GM21390 (cell line): ENCODE data around the gene NUF2.
A peak's percentile ranks its signal among the peaks of the same experiment; 100 is the strongest.
"Not testable (repeated sequence)": the region's sequence is repeated elsewhere in the genome, so short reads cannot be mapped to it uniquely, and the experiment has no call there.

Experiments
- ATAC-seq: cut with Tn5 transposase; IDR thresholded peaks from one replicate; pipeline ENCODE4 v1.9.1; 2021; ENCODE audit not compliant: unreplicated experiment

The NUF2 gene

DNA sequence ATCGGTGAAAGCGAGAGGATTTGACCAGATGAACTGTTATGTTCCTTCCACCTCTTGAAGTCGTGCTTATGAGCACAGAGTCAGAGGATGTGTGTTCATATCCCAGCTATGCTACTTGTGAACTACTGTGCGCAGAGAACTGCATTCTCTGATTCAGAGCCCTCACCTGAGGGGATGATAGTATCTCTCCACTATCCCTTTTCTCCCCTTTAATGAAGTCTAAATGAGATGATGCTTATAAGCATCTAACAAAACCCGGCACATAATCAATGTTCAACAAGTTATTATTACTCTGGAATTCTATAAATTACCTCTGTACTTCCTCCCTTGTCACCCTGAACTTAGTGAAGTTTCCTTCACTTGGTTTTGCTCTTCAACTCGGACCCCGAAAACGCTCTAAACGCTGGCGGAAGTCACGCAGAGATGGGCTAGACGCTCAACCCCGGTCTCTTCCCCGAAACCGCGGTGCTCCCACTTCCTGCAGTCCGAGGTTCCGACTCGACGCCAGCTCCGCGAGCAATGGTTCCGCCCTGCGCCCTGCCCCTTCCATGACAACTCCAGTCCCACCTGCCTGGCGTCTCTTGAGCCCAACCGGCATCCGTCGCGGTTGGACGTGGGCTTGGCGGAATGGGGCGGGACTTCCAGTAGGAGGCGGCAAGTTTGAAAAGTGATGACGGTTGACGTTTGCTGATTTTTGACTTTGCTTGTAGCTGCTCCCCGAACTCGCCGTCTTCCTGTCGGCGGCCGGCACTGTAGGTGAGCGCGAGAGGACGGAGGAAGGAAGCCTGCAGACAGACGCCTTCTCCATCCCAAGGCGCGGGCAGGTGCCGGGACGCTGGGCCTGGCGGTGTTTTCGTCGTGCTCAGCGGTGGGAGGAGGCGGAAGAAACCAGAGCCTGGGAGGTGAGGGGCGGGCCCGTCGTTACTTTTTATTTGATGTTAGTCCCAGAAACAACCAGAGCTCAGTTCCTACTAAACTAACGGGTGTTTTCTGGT, at the start of gene NUF2:
TSS of gene NUF2 (plus strand) at position 644 of the 995 bp plus-strand sequence. CDS start 4,098 bp downstream, outside the sequence.
- ATAC-seq: peak; percentile 91

DNA sequence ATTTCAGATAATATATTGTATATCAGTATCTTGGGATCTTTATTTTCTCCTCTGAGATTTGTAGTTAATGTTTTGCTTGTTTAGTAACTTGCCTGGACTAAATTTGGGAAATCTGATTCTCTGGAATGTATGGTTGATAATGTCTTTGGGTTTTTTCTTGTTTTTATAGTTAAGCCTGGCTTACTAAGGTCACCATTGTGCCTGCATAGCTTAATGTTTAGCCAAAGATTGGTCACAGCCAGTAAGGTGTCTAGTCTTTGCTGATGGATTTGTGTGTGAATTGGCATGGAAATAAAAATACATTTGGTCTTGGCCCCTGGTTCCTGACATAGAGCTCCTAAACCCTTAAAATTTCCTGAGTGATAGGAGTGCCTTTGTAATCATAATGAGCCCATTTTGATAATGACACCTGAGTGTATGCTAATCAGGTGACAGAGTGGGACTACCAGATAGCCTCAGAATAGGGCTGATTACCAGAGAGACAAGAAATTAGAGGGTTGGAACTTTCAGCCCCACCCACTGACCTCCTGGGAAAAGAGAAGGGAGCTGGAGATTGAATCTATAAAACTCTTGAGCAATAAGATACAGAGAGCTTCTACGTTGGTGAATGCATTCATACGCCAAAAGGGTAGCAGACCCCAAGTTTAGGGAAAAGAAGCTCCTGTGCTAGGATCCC, 47.9 kb upstream of the NUF2 start:
- ATAC-seq: no peak

DNA sequence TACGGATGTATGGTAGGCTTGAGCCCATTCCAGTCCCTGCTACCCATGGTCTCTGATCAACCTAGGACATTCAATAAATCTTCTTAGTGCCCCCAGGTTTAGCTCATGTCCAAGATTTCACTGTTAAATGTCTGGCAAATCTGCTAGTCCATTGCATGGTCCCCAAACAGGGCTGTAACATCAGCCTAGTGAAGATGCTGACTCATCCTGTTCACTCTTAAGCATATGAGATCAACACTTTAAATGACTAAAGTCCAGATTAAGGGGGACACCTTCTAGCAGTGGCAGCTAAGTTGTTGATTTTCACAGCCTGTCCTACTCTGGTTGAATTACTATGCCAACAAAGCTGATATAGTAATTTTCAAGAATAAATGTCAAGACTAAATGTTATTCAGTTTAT, 46.5 kb upstream of the NUF2 start:
- no peak for ATAC-seq

DNA sequence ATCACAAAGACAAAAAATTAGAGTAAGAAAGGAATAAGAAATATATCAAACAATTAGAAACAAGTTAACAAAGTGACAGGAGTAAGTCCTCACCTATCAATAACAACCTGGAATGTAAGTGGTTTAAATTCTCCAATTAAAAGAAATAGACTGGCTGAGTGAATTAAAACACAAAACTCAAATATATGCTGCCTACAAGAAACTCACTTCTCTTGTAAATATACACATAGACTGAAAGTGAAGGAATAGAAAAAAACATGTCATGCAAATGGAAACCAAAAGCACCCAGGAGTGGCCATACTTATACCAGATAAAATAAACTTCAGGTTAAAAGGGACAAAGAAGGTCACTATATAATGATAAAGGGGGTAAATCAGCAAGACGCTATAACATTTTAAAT, 43.2 kb upstream of the NUF2 start:
- ATAC-seq: no peak

DNA sequence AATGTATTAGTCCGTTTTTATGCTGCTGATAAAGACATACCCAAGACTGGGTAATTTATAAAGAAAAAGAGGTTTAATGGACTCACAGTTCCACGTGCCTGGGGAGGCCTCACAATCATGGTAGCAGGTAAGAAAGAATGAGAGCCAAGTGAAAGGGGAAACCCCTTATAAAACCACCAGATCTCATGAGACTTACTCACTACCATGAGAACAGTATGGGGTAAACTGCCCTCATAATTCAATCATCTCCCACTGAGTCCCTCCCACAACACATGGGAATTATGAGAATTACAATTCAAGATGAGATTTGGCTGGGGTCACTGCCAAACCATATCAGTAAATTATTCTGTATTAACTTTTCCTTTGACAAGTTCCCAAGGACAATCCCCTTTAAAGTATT, 36.9 kb upstream of the NUF2 start:
- ATAC-seq: not testable (repeated sequence)

DNA sequence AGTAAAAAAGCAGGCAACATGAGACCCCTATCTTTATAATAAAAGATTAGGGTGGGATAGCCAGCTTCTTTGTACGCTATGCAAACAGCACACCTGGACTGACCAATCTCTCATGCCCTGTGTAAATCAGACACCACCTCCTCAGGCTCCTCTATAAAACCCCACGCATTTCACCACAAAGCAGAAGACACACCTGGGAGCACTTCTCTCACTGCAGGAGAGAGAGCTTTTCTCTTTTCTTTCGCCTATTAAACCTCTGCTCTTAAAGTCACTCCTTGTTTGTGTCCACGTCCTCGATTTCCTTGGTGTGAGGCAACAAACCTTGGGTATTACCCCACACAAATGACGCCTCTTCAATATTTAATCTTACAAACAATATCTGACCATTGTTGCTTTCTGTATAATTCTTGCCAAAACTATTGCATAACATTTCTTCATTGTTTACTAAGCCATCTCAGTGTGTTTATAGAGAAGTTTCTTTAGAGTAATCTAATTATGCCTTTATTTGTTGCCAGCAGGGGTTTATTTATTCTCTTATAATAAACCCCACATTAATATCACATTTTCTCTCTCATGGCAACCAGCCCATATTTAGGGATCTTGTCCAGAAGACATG, 31.6 kb upstream of the NUF2 start:
- no peak for ATAC-seq

DNA sequence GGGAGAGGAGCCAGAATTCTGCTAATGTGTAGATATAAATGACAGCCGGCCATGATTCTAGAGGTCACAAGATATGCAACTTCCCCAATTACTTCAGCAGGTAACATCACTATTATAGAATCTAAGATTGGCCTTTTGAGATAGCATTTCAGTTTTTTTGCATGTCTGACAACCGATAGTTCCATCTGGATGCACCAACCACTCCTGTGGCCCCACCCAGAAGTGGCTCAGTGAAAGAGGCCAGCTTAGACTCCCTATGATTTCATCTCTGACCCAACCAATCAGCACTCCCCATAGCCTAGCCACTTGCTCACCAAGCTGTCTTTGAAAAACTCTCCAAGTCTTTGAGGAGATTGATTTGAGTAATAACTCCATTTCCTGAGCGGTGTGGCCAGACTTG, 30.3 kb upstream of the NUF2 start:
- no peak for ATAC-seq

DNA sequence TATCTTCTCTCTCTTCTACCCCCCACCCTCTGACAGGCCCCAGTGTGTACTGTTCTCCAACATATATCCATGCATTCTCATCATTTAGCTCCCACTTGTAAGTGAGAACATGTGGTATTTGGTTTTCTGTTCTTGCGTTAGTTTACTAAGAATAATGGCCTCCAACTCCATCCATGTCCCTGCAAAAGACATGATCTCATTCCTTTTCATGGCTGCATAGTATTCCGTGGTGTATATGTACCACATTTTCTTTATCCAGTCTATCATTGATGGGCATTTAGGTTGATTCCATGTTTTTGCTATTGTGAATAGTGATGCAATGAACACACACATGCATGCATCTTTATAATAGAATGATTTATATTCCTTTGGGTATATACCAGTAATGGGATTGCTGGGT, 29.6 kb upstream of the NUF2 start:
- ATAC-seq: not testable (repeated sequence)

DNA sequence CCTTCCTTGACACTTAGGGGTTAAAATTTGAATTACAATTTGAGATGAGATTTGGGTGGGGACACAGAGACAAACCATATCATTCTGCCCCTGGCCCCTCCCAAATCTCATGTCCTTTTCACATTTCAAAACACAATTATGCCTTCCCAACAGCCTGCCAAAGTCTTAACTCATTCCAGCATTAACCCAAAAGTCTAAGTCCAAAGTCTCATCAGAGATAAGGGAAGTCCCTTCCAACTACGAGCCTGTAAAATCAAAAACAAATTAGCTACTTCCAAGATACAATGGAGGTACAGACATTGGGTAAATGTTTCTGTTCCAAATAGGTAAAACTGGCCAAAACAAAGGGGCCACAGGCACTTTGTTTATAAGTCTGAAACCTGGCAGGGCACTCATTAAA, 28.3 kb upstream of the NUF2 start:
- not testable (repeated sequence) for ATAC-seq

DNA sequence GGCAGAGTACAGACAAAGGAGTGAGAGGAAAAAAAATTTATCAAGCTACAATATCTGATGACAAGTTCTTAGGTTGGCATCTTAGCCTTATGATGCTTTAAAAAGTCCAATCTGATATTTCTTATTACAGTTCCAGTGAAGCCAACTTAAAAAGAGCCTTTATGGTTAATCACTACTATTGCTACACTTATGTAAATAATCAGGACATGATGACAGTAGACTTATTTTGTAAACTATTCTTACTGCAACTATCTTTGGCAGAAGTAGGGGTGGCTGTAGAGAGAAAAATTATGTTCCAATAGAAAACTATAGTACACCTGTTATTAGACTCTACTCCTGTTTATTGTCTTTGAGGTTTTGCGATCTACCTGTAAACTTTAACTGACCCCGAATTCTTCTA, 25.8 kb upstream of the NUF2 start:
- no peak for ATAC-seq

DNA sequence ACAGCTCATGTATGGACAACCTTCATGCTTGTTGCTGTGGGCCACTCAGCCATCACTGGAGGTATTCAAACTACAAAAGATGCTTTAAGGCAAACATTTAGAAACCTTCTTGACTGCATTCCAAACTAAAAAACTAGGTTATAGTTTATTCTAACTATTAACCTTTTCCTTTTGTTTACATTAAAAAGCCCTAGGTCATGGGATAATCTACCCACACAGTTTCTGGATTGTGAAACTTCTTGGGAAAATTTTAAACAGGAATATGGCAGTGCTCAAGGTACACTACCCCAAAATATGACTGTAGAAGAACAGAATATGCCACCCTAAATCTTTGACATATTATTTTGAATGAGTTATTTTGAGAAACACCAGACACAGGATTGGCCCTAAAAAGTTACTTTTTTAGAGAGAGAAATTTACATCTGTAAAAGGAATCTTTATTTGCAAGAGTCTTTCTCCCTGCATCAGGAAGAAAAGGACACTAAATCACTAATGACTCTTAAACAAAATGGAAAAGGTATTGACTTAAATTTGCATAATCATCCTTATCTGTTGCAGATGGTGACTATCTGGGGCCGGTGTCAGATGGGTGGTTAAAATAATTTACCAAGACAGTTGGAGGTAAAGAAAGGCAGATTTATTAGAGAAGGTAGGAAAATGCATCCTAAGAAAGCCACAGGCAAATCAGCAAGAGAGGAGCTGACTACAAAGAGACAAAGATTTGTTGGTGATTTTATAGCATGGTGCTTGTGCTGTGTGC, 25.1 kb upstream of the NUF2 start:
- no peak for ATAC-seq

DNA sequence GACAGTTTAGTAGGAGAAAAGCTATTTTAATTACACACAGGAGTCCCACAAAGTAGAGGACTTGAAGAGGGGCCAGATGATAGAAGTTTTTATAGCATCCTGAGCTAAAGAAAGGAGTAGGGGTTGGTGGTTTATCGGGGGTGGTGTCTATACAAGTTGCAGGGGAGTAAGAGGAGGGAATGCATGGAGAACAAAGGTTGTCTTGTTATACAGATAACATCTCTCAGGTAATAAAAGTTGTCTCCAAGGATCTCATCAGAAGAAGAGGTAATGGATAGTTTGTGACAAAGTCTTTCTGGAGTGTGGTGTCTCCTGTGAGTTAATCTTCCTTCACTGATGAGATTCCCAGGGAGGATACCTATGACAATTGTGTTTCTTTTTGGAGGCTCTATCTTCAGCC, 23.4 kb upstream of the NUF2 start:
- ATAC-seq: no peak

DNA sequence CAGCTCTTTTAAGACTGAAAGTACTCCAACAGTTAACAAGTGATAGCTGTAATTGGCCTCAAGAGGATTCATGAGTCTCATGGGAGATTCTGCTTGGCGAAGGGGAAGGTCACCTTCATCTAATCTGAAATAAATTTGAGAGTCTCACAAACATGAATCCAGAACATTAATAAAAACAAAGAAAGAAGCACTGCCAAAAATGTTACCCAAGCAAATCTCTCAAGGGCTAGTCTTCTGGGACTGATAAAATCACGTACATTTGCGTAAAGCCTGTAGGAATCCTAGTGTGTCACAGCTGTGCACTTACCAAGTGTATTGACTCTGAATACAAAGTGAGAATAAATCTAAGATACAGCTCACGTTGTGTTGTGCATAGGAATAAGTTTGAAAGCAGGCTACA, 21.2 kb upstream of the NUF2 start:
- ATAC-seq: no peak

DNA sequence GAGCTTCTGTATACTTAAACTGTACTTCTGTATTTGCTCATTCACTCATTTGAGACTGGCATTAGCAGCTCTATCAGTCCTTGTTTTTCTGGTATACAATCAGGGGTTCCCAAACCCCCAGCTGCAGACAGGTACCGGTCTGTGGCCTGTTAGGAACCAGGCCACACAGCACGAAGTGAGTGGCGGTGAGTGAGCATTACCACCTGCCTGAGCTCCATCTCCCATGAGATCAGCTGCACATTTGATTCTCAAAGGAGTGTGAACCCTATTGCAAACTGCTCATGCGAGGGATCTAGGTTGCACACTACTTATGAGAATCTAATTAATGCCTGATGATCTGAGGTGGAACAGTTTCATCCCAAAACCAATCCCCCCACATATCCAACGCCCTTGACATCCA, 18.2 kb upstream of the NUF2 start:
- no peak for ATAC-seq

DNA sequence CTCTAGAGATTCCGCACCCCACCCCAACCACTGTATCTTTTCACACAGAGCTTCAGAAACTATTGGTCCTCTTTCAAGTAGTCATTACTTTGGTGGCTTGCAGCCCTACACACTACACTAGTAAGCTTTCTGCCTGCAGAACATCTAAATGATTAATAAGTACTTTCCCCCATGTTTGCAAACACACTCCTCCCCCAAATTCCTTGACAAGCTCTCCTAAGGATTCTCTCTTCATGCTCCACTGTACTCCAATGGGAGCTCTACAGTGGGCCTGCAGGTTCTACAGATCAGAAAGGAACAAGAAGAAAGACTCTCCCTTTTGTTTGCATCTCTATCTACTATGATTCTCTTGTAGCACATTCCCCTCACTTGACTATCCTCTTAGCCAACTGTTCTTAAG, 16.3 kb upstream of the NUF2 start:
- no peak for ATAC-seq

DNA sequence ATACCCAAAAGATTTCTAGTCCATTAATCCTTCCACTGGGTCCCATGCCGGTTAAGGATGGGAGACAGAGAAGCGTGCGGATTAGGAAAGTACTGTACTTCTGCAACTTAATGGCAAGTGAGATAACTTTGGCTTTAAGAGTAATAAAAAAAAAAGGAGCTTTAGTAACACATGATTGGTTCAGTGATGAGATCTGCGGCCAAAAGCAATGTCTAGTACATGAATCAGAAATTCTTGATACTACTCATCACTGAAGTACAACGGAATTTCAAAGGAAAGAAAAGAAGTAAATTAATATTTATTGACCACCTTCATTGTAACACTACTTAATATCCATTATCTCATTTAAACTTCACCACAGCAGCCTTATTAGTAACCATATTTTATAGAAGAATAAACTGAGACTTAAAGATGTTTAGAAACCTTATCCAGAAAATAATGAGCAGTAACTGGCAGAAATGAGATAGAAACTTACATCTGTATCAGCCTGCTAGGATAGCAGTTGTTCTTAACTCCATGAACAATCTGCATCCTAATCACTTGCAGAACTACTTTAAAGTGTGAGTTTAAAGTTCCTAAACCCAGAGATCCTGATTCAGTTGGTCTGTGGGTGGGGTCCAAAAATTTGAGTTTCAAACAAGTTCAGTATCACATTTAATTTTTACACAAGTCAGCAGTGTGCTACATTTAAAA, 14.1 kb upstream of the NUF2 start:
- no peak for ATAC-seq

DNA sequence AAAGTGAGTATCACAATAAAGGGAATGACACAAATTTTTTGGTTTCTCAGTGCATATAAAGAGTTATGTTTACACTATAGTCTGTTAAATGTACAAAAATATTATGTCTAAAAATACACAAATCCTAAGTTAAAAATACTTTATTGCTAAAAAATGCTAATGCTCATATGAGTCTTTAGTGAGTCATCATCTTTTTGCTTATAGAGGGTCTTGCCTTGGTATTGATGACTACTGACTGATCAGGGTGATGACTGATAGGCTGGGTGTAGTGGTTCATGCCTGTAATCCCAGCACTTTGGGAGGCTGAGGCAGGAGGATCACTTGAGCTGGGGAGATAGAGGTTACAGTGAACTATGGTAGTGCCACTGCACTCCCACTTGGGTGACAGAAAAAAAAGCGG, 12.9 kb upstream of the NUF2 start:
- ATAC-seq: no peak

DNA sequence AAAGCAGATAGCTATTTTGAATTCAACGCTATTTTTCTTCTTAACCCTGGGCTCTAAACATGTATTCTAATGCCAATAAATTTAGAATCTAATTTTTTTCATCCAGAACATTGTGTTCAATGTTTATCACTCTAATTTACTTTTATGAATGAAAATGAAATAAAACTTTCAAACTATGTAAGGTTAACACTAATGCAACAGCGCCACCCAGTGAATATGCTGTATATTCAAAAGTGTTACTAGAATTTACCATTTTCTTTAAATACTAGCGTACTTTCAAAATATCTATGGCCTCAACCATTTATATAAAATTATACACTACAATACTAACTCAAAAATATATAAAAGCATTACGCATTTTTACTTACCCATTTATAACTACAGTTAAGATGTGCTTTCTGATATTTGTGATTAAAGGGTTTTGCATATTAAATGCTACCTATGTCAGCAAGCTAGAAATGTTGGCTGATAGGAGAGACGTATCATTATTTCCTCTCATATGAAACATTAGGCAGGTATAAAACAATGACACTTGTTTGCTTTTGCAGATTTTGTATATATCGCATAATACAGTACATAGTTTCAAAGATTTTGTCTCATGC, 5.9 kb upstream of the NUF2 start:
- ATAC-seq: no peak

DNA sequence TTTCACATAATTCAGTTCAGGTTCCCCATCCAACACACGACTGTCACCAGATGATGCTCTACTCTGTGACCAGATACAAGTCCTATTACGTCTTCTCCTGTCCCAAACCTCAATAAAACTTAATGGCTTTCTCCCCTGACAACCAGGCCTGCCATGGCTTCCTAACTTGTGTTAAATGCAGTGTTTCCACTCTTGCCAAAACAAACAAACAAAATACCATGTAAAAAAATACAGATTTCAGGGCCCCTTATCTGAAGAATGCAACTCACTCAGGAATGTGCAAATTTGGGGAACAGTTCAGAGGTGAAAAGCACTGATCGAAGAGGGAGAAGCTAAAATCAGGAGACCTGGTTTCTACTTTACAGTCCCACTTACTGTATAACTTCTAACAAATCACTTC, 863 bp upstream of the NUF2 start:
- ATAC-seq: no peak

DNA sequence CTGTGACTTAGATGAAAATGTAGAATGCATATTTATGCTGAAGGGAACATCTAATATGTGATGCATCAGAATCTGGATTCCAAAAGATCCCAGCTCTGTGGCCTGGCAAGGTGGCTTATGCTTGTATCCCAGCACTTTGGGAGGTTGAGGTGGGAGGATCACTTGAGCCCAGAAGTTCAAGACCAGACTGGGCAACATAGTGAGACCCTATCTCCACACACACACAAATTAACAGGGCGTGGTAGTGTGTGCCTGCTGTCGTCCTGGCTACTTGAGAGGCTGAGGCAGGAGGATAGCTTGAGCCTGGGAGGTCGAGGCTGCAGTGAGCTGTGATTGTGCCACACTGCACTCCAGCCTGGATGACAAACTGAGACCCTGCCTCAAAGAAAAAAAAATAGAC, 1.6 kb downstream of the NUF2 start:
- not testable (repeated sequence) for ATAC-seq
